ENCODE measurements around the gene WDR43. TPM values are rescaled to one million over a fixed set of nuclear protein-coding genes. Genes with fewer than 3 reads are reported as not detected.

WDR43 gene
- total and polyA plus RNA-seq, 7 donors, result 8.4 to 45.3 (median 24.9) TPM

DNA sequence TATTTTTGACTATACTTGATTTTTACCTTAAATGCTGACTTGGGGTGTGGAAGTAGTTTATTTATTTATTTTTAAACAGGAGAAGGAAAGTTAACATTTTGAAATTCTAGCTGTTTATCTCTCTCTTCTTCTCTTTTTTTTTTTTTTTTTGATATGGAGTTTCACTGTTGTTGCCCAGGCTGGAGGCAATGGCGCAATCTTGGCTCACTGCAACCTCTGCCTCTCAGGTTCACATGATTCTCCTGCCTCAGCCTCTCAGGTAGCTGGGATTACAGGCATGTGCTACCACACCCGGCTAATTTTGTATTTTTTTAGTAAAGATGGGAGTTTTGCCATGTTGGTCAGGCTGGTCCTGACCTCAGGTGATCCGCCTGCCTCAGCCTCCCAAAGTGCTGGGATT, 11.1 kb downstream of the WDR43 start:
- no peaks in the 10 kb centered on the region for H3K9me3 ChIP-seq
- H3K4me3 ChIP-seq, result no peak overlapping the region
- TF ChIP-seq EP300 (IDR thresholded peaks at IDR 0.05) (no peak), POLR2AphosphoS5 (IDR thresholded peaks at IDR 0.05) (no peak), POLR2A (IDR thresholded peaks at IDR 0.05) (no peak)
- TF ChIP-seq, protein P1, sequence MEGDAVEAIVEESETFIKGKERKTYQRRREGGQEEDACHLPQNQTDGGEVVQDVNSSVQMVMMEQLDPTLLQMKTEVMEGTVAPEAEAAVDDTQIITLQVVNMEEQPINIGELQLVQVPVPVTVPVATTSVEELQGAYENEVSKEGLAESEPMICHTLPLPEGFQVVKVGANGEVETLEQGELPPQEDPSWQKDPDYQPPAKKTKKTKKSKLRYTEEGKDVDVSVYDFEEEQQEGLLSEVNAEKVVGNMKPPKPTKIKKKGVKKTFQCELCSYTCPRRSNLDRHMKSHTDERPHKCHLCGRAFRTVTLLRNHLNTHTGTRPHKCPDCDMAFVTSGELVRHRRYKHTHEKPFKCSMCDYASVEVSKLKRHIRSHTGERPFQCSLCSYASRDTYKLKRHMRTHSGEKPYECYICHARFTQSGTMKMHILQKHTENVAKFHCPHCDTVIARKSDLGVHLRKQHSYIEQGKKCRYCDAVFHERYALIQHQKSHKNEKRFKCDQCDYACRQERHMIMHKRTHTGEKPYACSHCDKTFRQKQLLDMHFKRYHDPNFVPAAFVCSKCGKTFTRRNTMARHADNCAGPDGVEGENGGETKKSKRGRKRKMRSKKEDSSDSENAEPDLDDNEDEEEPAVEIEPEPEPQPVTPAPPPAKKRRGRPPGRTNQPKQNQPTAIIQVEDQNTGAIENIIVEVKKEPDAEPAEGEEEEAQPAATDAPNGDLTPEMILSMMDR (IDR thresholded peaks at IDR 0.05), result no peak
- intact Hi-C loops (cut with DNase I), result no loop called here
- no peak for DNase-seq
- H3K27ac ChIP-seq, result no peak overlapping the region
- H3K27me3 ChIP-seq, result no peaks in the 10 kb centered on the region
- H3K36me3 ChIP-seq, result peaks cover 5 to 62% (median 27%) of the 10 kb centered on the region in 4 donors
- WGBS, 2 donors, result 94 to 95% methylated on average over 3 of the region's 3 CpGs
- peaks cover 0 to 15% (median 9%) of the 10 kb centered on the region in 4 donors for H3K4me1 ChIP-seq

- 91% methylated on average over 4 of the region's 4 CpGs for WGBS, 2 donors
- Histone ChIP-seq H3K9me3 (no peaks in the 10 kb centered on the region), H3K4me3 (no peak overlapping the region), H3K36me3 (peaks cover 5 to 62% (median 27%) of the 10 kb centered on the region in 4 donors), H3K27ac (no peak overlapping the region), H3K4me1 (peaks cover 0 to 15% (median 9%) of the 10 kb centered on the region in 4 donors), H3K27me3 (no peaks in the 10 kb centered on the region)
- no peak for TF ChIP-seq POLR2A (IDR thresholded peaks at IDR 0.05)
- TF ChIP-seq, protein P1 (IDR thresholded peaks at IDR 0.05), result no peak
- no peak for TF ChIP-seq EP300 (IDR thresholded peaks at IDR 0.05)
- TF ChIP-seq POLR2AphosphoS5 (IDR thresholded peaks at IDR 0.05), result no peak
- intact Hi-C loops (cut with DNase I), result no loop called here
- no peak for DNase-seq
Measured at GRCh38 chr2:28906376-28906775, 11.9 kb downstream of the WDR43 start.

DNA sequence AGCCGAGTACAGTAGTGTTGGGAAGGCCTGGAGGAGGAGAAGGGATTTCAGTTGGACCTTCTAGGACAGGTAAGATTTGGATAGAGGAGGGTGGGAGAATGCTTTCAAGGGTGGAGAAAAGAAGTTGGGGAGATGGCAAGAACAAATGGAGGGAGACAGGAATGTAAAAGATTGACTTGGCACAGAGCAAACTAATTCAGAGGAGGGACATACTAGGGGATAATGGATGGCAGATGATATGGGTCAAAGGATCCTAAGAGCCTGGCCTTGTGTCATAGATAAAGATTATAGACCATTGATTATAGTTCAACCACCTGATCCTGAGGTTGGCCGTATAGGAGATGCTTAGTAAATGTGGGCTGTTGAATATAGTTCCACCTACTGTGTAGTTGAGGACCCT, 12.4 kb downstream of the WDR43 start:
- no peak for DNase-seq
- no peak overlapping the region for H3K4me3 ChIP-seq
- H3K27me3 ChIP-seq, result no peaks in the 10 kb centered on the region
- WGBS, 2 donors, result 90 to 94% methylated on average over 2 of the region's 2 CpGs
- peaks cover 0 to 15% (median 9%) of the 10 kb centered on the region in 4 donors for H3K4me1 ChIP-seq
- H3K27ac ChIP-seq, result no peak overlapping the region
- TF ChIP-seq, protein P1 (IDR thresholded peaks at IDR 0.05), result no peak
- TF ChIP-seq POLR2A (IDR thresholded peaks at IDR 0.05) (no peak), POLR2AphosphoS5 (IDR thresholded peaks at IDR 0.05) (no peak)
- H3K9me3 ChIP-seq, result no peaks in the 10 kb centered on the region
- intact Hi-C loops (cut with DNase I), result no loop called here
- peaks cover 5 to 62% (median 27%) of the 10 kb centered on the region in 4 donors for H3K36me3 ChIP-seq

- intact Hi-C loops (cut with DNase I), result no loop called here
Measured at GRCh38 chr2:28908172-28908571, 13.7 kb downstream of the WDR43 start.

More at GRCh38 chr2:28908172-28908571, 13.7 kb downstream of the WDR43 start:
- 8 to 33% methylated on average over 1 of the region's 1 CpG for WGBS, 2 donors
- H3K27me3 ChIP-seq, result no peaks in the 10 kb centered on the region
- H3K9me3 ChIP-seq, result no peaks in the 10 kb centered on the region
- DNase-seq, result no peak
- TF ChIP-seq POLR2AphosphoS5 (IDR thresholded peaks at IDR 0.05) (no peak), POLR2A (IDR thresholded peaks at IDR 0.05) (no peak), EP300 (IDR thresholded peaks at IDR 0.05) (no peak)
- TF ChIP-seq, protein P1 (IDR thresholded peaks at IDR 0.05), result no peak
- H3K4me1 ChIP-seq, result peaks cover 0 to 15% (median 9%) of the 10 kb centered on the region in 4 donors
- H3K36me3 ChIP-seq, result peaks cover 7 to 56% (median 25%) of the 10 kb centered on the region in 4 donors
- no peak overlapping the region for H3K27ac ChIP-seq
- H3K4me3 ChIP-seq, result no peak overlapping the region

Measured in sigmoid colon (tissue), 7 donors.